Anterior cingulate cortex (tissue), 58 donors: Measurements from ENCODE around the gene CHRNG.

ENCODE experiments used
- DNase-seq, 58 donors: peaks; one replicate each; lab custom pipeline; 2025; lab: John Stamatoyannopoulos, UW

Gene CHRNG, protein sequence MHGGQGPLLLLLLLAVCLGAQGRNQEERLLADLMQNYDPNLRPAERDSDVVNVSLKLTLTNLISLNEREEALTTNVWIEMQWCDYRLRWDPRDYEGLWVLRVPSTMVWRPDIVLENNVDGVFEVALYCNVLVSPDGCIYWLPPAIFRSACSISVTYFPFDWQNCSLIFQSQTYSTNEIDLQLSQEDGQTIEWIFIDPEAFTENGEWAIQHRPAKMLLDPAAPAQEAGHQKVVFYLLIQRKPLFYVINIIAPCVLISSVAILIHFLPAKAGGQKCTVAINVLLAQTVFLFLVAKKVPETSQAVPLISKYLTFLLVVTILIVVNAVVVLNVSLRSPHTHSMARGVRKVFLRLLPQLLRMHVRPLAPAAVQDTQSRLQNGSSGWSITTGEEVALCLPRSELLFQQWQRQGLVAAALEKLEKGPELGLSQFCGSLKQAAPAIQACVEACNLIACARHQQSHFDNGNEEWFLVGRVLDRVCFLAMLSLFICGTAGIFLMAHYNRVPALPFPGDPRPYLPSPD

DNA sequence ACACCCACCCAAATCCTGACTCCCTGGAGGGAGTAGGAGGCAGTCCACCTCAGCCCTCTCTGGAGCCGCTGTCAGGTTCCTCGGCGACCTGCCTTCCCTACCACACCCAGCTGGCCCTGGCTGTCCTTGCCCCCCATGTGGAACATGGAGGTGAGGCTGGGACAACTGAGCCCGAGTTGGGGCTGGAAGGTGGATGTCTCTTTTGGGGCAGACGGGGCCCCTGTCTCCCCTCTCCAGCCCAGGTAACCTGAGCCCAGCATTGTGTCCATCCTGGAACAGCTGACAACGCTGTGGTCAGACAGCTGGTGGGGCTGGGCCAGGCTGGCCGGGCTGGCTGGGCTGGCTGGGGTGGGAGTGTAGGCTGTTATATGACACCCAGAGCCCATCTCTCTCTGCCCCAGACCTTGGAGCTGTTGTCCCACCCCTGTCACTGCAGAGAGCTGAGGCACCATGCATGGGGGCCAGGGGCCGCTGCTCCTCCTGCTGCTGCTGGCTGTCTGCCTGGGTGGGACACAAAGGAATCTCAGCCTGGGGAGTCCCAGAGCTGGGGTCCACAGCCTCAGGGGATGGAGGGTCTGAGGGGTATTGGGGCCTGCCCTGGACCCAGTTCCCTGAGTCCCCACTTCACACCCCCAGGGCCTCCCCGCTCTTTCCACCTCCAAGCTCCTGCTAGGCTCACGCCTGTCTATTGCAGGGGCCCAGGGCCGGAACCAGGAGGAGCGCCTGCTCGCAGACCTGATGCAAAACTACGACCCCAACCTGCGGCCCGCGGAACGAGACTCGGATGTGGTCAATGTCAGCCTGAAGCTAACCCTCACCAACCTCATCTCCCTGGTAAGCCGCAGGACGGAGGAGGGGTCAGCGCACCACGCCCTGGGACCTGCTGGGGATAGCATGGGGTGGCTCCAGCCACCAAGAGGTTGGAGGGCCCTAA lies at the start of gene CHRNG:
Gene CHRNG (plus strand): TSS at position 395 of the 934 bp plus-strand sequence. CDS start 56 bp downstream, at position 451.
- no peak for DNase-seq

DNA sequence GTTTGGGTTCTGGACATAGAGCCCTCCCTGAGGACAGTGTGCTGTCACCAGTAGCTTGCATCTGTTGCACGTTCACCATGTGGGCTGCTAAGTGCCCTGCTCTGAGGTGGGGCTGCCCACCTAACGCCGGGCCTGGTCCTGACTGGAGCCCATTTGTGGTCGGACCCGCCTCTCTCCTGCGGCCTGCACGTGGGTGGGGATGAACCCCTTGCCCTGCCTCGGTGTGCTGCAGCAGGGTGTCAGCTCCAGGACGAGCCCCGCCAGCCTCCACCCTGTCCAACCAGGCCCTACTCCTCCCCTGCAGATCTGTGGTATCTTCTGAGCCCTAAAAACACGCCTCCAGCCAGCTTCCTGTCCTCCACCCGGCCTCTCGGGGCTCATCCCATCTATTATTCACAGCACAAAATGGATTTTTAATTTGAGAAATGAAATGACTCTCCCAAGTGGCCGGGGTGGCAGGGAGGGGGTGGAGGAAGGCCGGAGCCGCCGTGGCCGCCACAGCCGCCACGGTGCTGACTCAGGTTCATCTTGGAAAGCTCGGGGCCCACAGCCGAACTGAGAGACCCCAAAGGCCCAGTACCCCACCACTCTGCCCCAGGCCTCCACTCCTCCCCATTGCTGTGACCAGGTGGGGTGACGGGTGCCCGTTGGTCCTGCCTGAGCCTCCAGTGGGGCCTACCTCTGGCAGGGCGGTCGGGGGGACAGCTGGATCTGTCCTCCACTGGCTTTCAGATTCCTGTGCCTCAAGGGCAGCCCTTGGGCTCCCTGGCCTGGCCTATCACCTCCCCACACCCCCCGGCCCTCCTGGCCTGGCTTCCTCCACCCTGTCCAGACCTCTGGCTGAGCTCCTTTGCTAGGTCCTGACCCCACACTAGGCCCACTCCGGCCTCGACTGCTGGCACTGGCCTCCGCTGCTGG lies 49.0 kb upstream of the CHRNG start:
- DNase-seq: no peak

DNA sequence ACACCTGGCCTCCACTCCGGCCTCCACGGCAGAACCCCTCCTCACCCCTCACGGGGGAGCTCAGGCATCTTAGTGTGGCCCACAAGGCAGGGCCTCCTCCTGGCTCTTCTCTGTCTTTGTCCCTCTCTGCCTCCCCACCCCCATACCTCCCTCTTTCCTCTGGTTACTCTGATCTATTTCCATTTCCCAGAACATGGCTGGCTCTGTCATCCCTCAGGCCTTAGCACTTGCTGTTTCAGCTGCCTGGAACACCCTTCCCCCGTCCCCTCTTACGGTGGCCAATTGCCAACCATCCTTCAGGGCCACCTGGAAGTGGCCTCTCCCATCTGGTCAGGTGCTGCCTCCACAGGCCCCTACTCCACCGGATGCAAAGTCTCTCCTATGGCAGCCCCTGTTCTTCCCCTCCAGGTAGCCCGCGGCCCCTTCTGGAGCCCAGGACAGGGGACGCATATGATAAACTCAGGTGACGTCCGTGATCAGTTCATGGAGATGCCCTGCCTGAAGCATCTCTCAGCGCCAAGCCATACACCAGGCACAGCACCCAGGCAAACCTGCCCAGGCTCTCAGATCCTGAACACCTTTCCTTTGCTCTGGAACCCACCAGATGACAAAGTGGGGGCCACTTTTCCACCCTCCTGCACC lies 48.2 kb upstream of the CHRNG start:
- no peak for DNase-seq

DNA sequence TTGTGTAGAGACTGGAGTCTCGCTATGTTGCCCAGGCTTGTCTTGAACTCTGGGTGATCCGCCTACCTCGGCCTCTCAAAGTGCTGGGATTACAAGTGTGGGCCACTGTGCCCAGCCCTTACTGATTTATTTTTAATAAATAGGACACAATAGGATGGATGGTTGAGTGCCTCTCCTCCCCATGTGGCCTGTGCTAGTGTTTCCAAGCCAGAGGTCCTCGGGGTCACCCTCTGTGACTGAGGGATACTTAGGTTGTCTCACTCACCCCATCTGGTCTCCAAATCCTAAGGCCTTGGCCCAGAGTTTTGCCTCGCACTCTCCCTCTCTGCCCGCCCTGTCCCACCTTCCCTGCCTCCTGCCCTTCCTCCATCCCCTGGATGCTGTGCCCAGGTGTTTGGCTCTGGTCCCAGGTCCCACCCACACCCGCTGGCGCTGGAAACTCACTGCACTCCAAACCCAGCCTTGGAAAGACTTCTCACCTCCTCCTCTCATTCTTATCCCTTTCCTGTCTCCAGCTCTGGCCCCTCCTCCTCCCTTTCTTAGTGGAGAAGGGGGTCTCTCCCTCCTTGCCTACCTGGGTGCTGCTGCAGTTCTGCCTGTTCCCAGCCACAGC lies 47.1 kb upstream of the CHRNG start:
- no peak for DNase-seq

DNA sequence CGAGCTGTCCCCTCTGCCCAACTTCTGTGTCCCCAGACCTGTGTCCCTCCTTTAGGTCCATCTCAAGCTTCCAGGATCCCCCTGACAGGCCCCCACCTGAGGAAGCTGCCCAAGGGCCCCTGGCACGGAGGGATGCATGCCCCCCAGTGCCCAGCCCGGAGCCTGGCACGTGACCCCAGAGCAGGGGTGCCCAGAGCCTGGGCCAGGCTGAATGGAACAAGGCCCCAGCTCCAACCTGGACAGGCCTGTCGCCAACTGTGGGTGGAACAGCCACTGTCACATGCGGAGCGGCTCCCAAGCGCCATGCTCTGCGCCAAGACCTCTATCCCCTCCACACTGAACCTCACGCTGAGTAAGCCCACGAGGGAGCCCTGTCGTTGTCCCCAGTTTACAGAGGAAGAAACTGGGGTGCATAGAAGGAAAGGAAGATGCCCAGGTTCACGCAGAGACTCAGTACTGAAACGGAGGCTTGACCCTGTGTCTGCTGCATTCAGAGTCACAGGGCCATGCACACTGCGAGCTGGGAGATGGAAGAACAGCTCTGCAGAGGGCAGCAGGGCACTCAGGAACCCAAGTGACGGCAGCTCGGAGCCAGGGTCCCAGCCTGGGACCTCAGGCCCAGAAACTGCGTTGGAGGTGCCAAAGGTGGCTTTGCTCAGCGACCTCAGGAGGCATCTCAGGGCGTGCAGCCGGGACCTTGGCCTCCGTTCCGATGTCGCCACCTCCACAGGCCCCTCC lies 46.4 kb upstream of the CHRNG start:
- no peak for DNase-seq

DNA sequence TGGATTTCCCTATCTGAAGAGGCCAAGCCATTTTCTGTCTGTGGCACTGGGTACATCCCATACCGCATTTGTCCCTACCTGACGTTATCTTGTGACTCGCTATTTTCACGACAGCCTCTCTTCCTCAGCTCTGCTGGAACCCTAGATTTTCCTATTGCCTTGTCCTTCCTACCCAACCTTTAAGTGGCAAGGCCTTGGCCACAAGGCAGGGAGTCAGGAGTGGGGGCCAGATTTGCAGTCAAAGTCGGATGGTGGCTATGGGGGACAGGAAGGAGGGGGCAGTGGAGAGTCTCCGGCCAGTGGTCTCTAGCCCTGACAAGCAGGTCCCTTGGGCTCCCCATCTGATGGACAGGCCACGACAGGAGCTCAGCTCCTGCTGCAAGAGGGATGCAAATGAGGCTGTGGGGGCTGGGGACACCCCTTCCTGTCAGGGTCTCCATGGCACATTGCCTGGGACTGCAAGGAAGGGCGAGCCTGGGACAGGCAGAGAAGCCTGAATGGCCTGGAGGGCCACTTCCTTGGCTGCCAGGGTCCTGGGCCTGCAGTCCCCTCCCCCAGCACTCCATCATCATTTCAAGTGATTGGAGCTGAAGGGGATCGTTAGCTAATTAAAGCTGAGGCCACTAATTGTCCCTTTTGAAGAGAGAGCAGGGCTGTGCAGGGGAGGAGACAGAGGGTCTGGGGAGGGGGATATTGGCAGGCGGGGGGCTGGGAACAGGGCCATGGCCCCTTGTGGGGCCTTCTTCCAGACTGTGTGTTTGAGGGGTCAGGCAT lies 45.6 kb upstream of the CHRNG start:
- no peak for DNase-seq

DNA sequence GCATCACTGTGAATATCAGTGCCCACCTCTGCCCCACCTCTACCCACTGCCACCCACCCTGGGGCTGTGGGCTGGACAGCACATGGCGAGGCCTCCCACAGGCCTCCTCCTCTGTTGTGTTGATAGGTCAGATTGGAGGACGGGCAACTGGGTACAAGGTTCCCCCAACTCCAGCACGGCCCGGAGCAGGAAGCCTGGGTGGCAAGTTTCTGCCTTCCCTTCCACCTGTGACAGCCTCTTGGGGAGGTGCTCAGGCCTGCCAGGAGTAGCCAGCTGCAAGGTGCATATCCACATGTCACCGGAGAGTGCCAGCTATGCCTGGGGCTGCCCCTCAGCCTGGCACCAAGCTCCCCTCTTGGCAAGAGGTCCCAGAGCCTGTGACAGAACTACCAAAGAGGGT lies 45.0 kb upstream of the CHRNG start:
- no peak for DNase-seq

DNA sequence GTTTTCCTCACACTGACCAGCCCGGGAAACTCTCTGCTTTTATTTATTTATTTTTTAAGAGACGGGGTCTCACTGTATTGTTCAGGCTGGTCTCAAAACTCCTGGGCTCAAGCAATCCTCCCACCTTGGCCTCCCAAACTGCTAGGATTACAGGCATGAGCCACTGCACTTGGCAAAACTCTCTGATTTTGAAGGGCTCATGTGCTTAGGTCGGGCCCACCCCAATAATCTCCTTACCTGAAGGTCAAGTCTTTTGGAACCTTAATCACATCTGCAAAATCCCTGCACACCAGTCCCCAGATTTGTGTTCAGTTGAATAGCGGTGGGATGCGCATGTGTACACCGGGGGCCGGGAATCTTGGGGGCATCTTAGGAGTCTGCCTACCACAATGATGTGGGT lies 44.2 kb upstream of the CHRNG start:
- DNase-seq: no peak

DNA sequence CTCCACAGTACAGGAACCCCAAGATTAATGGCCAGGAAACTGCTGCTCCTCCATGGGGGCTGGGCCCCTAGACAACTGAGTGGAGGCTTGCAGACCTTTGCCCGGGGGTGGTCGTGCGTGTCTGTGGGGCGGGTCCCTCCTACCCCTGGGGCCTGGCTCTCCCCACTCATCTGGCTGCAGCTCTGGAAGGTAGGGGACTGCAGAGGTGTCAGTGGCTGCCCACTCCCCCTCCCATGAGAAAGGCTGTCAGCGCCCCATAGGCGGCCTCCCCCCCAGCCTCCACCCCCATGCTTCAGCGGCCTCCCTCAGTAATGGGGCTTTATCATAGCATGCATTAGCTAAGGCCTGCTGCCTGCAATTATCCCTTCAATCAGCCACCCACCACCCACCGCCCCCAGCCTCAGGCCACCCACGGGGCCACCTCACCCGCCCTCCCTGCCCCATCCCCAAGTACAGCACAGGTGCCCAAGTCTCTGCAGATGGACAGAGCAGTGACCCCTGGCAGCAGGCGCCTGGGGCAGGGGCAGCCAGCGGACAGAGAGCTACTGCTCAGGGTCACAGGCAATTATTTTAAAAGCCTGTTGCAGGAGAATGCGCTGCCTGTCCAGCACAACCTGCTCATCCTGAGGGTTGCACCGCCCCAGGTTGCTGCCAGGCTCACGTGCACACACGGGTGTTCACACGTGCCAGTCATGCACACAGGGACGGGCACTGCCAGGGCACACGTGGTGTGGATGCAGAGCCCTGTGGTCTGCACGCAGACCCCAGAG lies 42.8 kb upstream of the CHRNG start:
- DNase-seq: no peak

DNA sequence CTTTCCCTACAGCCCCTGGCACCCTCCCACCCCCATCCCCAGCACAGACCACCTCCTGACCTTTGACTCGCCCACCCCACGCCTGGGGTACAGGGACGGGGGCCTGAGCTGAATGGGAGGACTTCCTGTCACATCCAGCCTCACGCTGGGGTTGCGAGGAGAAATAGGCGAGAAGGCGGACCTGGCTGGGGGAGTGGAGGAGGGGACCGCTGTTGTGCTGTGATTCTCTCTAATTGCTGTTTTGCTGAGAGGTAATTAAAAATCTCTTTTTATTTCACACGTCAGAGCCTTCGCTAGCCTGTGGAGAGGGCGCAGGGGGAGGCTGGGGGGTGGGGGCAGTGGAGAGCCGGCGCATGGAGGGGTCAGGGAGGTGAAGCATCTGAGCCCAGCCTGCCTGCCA lies 42.1 kb upstream of the CHRNG start:
- no peak for DNase-seq

DNA sequence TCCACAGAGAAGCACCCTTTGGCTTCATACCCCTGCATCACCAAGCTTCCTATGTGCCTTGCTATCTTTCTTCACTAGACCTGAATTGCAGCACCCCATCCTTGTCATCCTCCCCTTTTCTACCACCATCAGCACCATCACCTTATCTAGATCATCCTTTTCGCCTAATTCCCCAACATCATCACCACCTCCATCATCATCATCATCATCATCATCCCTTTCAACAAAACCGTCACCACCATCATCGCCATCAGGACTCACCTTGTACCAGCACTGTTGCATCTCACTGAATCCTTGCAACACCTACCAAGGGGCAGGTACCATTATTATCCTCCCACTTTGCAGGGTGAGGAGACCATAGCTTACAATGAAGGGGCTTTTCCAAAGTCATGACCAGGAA lies 41.0 kb upstream of the CHRNG start:
- DNase-seq: no peak

DNA sequence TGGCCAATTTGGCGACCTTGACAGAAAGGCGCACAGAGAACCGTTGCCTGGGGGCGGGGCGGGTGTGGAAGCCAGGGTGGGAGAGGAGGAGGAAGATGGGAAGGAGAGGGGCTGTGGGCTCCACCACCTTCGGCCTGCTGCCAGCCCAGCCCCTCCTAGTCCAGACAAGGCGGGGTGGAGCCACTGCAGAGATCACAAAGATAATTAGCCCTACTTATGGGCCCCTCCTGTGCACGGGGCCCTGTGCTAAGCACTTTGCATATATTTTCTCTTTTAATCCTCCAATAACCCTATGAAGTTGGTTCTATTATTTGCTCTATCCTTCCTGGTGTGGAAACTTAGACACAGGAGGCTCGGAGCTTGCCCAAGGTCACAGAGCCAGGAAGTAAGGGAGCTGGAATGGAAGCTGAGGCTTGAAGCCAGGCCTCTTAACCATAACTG lies 38.1 kb upstream of the CHRNG start:
- no peak for DNase-seq

DNA sequence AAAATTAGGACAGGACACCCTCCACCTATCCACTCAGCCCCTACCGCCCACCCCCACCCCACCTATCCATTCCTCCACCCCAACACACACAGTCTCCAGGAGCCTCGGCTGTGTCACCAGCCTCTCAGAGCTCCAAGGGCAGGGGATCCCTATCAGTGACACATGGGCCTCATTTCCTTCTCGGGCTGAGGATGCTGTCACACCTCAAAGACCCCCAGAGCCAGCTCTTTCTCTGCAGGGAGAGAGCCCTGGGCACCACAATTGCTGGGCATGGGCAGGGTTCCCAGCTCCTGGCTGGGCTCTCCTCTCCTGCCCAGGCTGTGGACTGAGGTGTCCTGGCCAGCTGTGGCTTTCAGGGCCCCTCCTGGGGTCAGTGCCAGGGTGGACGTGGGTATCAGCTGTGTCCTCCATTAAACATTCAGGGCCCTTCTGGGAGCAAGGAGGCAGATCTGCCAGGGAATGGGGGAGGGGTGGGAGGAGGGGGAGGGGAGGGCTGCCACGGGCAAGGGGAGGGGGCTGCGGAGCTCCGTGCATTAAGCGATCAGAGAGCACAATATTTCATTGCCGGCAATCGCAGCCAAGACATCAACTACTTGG lies 37.6 kb upstream of the CHRNG start:
- DNase-seq: no peak

DNA sequence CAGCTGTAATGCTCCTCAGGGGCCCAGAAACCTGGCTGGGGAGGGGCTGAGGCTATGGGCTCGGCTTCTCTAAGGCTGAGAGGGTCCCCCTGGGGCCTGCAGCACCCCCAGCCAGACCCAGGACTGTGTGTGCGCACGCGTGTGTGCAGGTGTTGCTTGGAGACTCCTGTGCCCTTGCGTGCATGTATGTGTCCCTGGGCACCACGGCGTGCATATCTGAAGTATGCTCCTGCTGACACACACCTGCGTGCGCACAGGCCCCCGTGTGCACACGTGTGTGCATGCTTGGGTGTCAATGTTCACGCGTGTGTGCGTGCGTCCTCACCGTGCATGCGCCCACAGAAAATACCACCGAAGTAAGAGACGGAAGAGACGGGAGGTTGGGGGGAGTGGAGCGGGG lies 37.0 kb upstream of the CHRNG start:
- no peak for DNase-seq

DNA sequence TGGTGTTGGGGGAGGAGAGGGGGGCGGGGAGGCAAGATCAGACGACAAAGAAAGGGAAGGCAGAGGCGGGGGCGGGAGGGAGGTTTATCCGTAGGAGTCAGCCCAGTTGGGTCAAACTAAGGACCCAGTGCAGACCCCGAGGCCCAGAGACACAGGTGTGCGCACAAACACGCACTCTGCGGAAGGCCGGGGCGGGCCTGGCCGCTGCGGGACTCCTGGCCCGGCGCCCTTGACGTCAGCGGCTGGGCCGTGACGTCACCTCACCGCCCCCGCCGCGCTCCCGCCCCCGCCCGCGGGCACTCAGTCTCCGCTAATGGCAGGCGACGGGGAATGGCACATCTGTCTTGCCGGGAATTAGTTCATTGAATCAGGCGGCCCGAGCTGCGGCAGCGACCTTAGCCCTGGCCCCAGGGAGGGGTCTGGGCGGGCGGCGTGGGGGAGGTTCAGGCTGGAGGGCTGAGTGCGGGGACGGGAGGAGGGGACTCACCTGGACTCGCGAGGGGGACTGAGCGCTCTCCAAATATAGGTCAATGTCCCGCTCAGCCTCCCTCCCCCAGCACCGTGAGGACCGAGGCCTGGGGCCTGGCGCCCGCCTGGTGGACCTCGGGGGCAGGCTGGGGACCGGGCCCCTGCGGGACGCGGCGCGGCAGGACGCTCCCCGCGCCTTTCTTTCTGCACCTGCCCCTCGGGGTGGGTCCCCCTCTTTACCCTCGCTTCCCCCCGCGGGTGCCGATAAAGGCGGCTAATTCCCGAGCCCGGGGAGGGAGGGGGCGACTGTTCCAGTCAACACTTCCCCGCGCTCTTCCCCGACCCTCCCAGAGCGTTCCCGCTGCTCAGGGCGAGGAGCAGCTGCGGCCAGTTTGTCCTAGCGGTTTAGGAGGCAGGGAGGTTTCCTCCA lies 36.3 kb upstream of the CHRNG start:
- DNase-seq: peak in 30 of 58 donors; percentile 4 to 75 (median 26)
